22Rv1 (cell line): Measurements from ENCODE around the gene DIP2B.

Source experiments
- ZFX ChIP-seq: fragments of 450-650 bp; IDR thresholded peaks from 2 replicates; pipeline ENCODE4 v1.6.1; 2017; ENCODE audit warnings: antibody characterized with exemption, borderline replicate concordance
- TF ChIP-seq, protein P1 (sequence below): fragments of 450-650 bp; IDR thresholded peaks from 2 replicates; pipeline ENCODE4 v1.5.1; 2017; ENCODE audit warnings: mild to moderate bottlenecking

DNA sequence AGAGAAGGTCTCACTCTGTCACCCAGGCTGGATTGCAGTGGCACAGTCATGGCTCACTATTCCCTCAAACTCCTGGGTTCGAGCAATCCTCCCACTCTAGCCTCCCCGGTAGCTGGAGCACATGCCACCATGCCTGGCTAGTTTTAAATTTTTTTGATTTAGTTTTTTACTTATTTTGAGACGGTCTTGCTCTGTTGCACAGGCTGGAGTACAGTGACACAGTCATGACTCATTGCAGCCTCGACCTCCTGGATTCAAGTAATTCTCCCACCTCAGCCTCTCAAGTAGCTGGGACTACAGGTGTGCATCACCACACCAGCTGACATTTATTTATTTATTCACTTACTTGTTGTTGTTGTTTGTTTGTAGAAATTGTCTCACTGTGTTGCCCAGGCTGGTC lies 22.2 kb upstream of the DIP2B start:
- TF ChIP-seq ZFX, result no peak
- TF ChIP-seq, protein P1, sequence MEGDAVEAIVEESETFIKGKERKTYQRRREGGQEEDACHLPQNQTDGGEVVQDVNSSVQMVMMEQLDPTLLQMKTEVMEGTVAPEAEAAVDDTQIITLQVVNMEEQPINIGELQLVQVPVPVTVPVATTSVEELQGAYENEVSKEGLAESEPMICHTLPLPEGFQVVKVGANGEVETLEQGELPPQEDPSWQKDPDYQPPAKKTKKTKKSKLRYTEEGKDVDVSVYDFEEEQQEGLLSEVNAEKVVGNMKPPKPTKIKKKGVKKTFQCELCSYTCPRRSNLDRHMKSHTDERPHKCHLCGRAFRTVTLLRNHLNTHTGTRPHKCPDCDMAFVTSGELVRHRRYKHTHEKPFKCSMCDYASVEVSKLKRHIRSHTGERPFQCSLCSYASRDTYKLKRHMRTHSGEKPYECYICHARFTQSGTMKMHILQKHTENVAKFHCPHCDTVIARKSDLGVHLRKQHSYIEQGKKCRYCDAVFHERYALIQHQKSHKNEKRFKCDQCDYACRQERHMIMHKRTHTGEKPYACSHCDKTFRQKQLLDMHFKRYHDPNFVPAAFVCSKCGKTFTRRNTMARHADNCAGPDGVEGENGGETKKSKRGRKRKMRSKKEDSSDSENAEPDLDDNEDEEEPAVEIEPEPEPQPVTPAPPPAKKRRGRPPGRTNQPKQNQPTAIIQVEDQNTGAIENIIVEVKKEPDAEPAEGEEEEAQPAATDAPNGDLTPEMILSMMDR, result no peak
